Measurements from ENCODE around the gene ELOB. TPM values are rescaled to one million over a fixed set of nuclear protein-coding genes. Genes with fewer than 3 reads are reported as not detected.

Gene ELOB
- total RNA-seq, 1 experiment from 2014 or later, result 319 TPM

GRCh38 chr16:2818272-2818876, 41.3 kb upstream of the ELOB start:
- Histone ChIP-seq H4K20me1 (ENCODE audit: control insufficient read depth, insufficient read depth, insufficient read length) (no peaks in the 10 kb centered on the region), H3K27me3 (ENCODE audit: insufficient read depth, low read length) (no peaks in the 10 kb centered on the region), H3T11ph (ENCODE audit: low read length) (no peak overlapping the region), H4K8ac (replicated peaks; ENCODE audit: insufficient read length, low read depth, low read length) (no peak overlapping the region), H3K4me1 (ENCODE audit: insufficient read depth, low read length) (no peaks in the 10 kb centered on the region), H2BK15ac (ENCODE audit: low read depth, low read length) (no peak overlapping the region), H2BK12ac (ENCODE audit: insufficient read length, low read depth, low read length) (no peak overlapping the region), H3K79me1 (ENCODE audit: insufficient read depth, low read depth, low read length, poor library complexity, severe bottlenecking) (no peaks in the 10 kb centered on the region), H3K14ac (ENCODE audit: insufficient read depth, low read length) (no peak overlapping the region), H3K79me2 (ENCODE audit: insufficient read depth, low read length) (no peaks in the 10 kb centered on the region), H3K23ac (ENCODE audit: insufficient read length, low read depth, low read length) (no peak overlapping the region), H3K27ac (ENCODE audit: insufficient read length, low read depth, low read length) (no peak overlapping the region), H3K18ac (ENCODE audit: insufficient read length, low read depth, low read length) (no peak overlapping the region), H2AFZ (ENCODE audit: low read length) (no peak overlapping the region), H4K91ac (ENCODE audit: insufficient read length, low read depth, low read length) (no peak overlapping the region), H3K9ac (ENCODE audit: extremely low read depth, insufficient read length, low read length) (no peak overlapping the region), H3K4me2 (ENCODE audit: insufficient read depth, insufficient read length, low read length) (no peak overlapping the region), H2BK5ac (ENCODE audit: insufficient read length, low read length) (no peak overlapping the region), H2AK5ac (ENCODE audit: insufficient read length, low read length) (no peak overlapping the region), H3K4ac (ENCODE audit: low read depth, low read length) (no peak overlapping the region), H3K23me2 (ENCODE audit: insufficient read length, low read depth, low read length, poor library complexity, severe bottlenecking) (no peaks in the 10 kb centered on the region), H2BK120ac (ENCODE audit: low read depth, low read length, poor library complexity, severe bottlenecking) (no peak overlapping the region), H3K9me3 (ENCODE audit: control insufficient read depth, low read depth, low read length) (no peaks in the 10 kb centered on the region), H3K56ac (ENCODE audit: insufficient read length, low read depth, low read length) (no peak overlapping the region), H2BK20ac (ENCODE audit: low read depth, low read length, poor library complexity, severe bottlenecking) (no peak overlapping the region), H4K5ac (ENCODE audit: insufficient read length, low read depth, low read length) (no peak overlapping the region)
- peak overlapping the region in 1 of 2 experiments; percentile 63; a peak in 1 of 5 replicates for H3K4me3 Mint-ChIP-seq
- WGBS (ENCODE audit: extremely low coverage, insufficient read length, low lambda C conversion rate), result no CpG with 5 or more reads among the region's 10 CpGs
- no peak for DNase-seq
- no peaks in the 10 kb centered on the region for H3K9me3 Mint-ChIP-seq
- TF ChIP-seq, protein P1, sequence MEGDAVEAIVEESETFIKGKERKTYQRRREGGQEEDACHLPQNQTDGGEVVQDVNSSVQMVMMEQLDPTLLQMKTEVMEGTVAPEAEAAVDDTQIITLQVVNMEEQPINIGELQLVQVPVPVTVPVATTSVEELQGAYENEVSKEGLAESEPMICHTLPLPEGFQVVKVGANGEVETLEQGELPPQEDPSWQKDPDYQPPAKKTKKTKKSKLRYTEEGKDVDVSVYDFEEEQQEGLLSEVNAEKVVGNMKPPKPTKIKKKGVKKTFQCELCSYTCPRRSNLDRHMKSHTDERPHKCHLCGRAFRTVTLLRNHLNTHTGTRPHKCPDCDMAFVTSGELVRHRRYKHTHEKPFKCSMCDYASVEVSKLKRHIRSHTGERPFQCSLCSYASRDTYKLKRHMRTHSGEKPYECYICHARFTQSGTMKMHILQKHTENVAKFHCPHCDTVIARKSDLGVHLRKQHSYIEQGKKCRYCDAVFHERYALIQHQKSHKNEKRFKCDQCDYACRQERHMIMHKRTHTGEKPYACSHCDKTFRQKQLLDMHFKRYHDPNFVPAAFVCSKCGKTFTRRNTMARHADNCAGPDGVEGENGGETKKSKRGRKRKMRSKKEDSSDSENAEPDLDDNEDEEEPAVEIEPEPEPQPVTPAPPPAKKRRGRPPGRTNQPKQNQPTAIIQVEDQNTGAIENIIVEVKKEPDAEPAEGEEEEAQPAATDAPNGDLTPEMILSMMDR (conservative IDR thresholded peaks at IDR 0.05), result no peak
- no peaks in the 10 kb centered on the region; a peak in 1 of 7 replicates for H3K36me3 Mint-ChIP-seq (ENCODE audit: insufficient read depth in 1 of 3, low read depth in 3 of 3)
- no peaks in the 10 kb centered on the region for H3K27me3 Mint-ChIP-seq (ENCODE audit: low read depth)
- no peak overlapping the region; a peak in 1 of 7 replicates for H3K27ac Mint-ChIP-seq
- no peaks in the 10 kb centered on the region; a peak in 1 of 4 replicates for H3K4me1 Mint-ChIP-seq
